GM20000 (cell line): ENCODE data around the gene EIF2S1.
"Not testable (repeated sequence)": the region's sequence is repeated elsewhere in the genome, so short reads cannot be mapped to it uniquely, and the experiment has no call there.

ENCODE experiments used
- DNase-seq: peaks from one replicate; pipeline ENCODE4 v3.0.0; 2012; ENCODE audit warnings: low spot score
- CTCF ChIP-seq: IDR thresholded peaks from 2 replicates; pipeline ENCODE4 v1.5.1; 2012; ENCODE audit warnings: mild to moderate bottlenecking, control low read depth; ENCODE audit errors: extremely low read depth, missing control alignments

Gene EIF2S1

GRCh38 chr14:67359775-67360469 is at the start of gene EIF2S1, which contains the start of gene ATP6V1D:
Gene EIF2S1 (plus strand): TSS chr14:67360328. CDS start chr14:67364768, 4,440 bp downstream.
Gene ATP6V1D (minus strand): TSS chr14:67359804. CDS start chr14:67359698, 106 bp downstream.
- peak; percentile 98 for TF ChIP-seq CTCF
- DNase-seq: peak; percentile 96

- no peak for DNase-seq
- TF ChIP-seq CTCF: no peak
Observed at GRCh38 chr14:67311868-67312267, 48.3 kb upstream of the EIF2S1 start.

GRCh38 chr14:67313153-67313552 is 47.0 kb upstream of the EIF2S1 start:
- no peak for TF ChIP-seq CTCF
- DNase-seq: no peak

GRCh38 chr14:67317822-67318221 is 42.3 kb upstream of the EIF2S1 start:
- TF ChIP-seq CTCF: no peak
- no peak for DNase-seq

GRCh38 chr14:67319142-67319541 is 41.0 kb upstream of the EIF2S1 start:
- DNase-seq: no peak
- no peak for TF ChIP-seq CTCF

- not testable (repeated sequence) for DNase-seq
Observed at GRCh38 chr14:67329666-67330065, 30.5 kb upstream of the EIF2S1 start.

GRCh38 chr14:67331368-67332125 is 28.6 kb upstream of the EIF2S1 start:
- no peak for TF ChIP-seq CTCF
- DNase-seq: no peak
